T-helper 1 cell treated with Interleukin-12 subunit alpha and Interleukin-12 subunit beta and Interleukin-4 antibody, amounts not matched to agents 30 μg/mL and 1 μg/mL, for 36 hours (primary cell): ENCODE data around the gene XPA.
A peak's percentile ranks its signal among the peaks of the same experiment; 100 is the strongest.

Experiments
- H3K27ac Mint-ChIP-seq: one replicate; pipeline ENCODE4 v1.8.0; 2021; ENCODE audit warnings: mild to moderate bottlenecking, mixed read lengths
- H3K27me3 Mint-ChIP-seq: one replicate; pipeline ENCODE4 v1.8.0; 2021; ENCODE audit warnings: low read depth, mixed read lengths
- H3K36me3 Mint-ChIP-seq: one replicate; pipeline ENCODE4 v1.8.0; 2021; ENCODE audit warnings: low read depth, mixed read lengths
- H3K4me1 Mint-ChIP-seq: one replicate; pipeline ENCODE4 v1.8.0; 2021; ENCODE audit warnings: low read depth, mixed read lengths
- H3K4me3 Mint-ChIP-seq: one replicate; pipeline ENCODE4 v1.8.0; 2021; ENCODE audit warnings: mild to moderate bottlenecking, moderate library complexity, mixed read lengths
- H3K9me3 Mint-ChIP-seq: one replicate; pipeline ENCODE4 v1.8.0; 2021; ENCODE audit warnings: mixed read lengths

The XPA gene

GRCh38 chr9:97651646-97652045, 45.5 kb downstream of the XPA start:
- H3K36me3 Mint-ChIP-seq: peaks cover 50% of the 10 kb centered on the region
- no peaks in the 10 kb centered on the region for H3K27me3 Mint-ChIP-seq
- no peaks in the 10 kb centered on the region for H3K9me3 Mint-ChIP-seq
- no peak overlapping the region for H3K27ac Mint-ChIP-seq
- no peak overlapping the region for H3K4me3 Mint-ChIP-seq
- peaks cover 7% of the 10 kb centered on the region for H3K4me1 Mint-ChIP-seq

- Mint-ChIP-seq H3K27ac (no peak overlapping the region), H3K4me3 (no peak overlapping the region), H3K9me3 (no peaks in the 10 kb centered on the region), H3K27me3 (no peaks in the 10 kb centered on the region), H3K4me1 (peaks cover 10% of the 10 kb centered on the region), H3K36me3 (peaks cover 37% of the 10 kb centered on the region)
Measured at GRCh38 chr9:97647996-97648395, 49.1 kb downstream of the XPA start.

- no peak overlapping the region for H3K4me3 Mint-ChIP-seq
- no peaks in the 10 kb centered on the region for H3K27me3 Mint-ChIP-seq
- H3K36me3 Mint-ChIP-seq: peaks cover 31% of the 10 kb centered on the region
- no peaks in the 10 kb centered on the region for H3K9me3 Mint-ChIP-seq
- H3K27ac Mint-ChIP-seq: no peak overlapping the region
- peaks cover 8% of the 10 kb centered on the region for H3K4me1 Mint-ChIP-seq
Measured at GRCh38 chr9:97645720-97646119, 51.4 kb downstream of the XPA start.

GRCh38 chr9:97640325-97640724, 56.8 kb downstream of the XPA start:
- peaks cover 17% of the 10 kb centered on the region for H3K36me3 Mint-ChIP-seq
- no peaks in the 10 kb centered on the region for H3K9me3 Mint-ChIP-seq
- H3K4me1 Mint-ChIP-seq: peaks cover 30% of the 10 kb centered on the region
- no peak overlapping the region for H3K4me3 Mint-ChIP-seq
- H3K27ac Mint-ChIP-seq: no peak overlapping the region
- H3K27me3 Mint-ChIP-seq: no peaks in the 10 kb centered on the region

GRCh38 chr9:97638666-97639065, 58.5 kb downstream of the XPA start:
- Mint-ChIP-seq H3K9me3 (no peaks in the 10 kb centered on the region), H3K4me3 (no peak overlapping the region), H3K36me3 (peaks cover 21% of the 10 kb centered on the region), H3K4me1 (peaks cover 35% of the 10 kb centered on the region), H3K27me3 (no peaks in the 10 kb centered on the region), H3K27ac (no peak overlapping the region)

GRCh38 chr9:97636903-97637302, 60.2 kb downstream of the XPA start:
- no peak overlapping the region for H3K27ac Mint-ChIP-seq
- no peaks in the 10 kb centered on the region for H3K27me3 Mint-ChIP-seq
- peaks cover 16% of the 10 kb centered on the region for H3K36me3 Mint-ChIP-seq
- no peak overlapping the region for H3K4me3 Mint-ChIP-seq
- peaks cover 37% of the 10 kb centered on the region for H3K4me1 Mint-ChIP-seq
- H3K9me3 Mint-ChIP-seq: no peaks in the 10 kb centered on the region

GRCh38 chr9:97635026-97635425, 62.1 kb downstream of the XPA start:
- peak overlapping the region; percentile 95 for H3K4me3 Mint-ChIP-seq
- H3K36me3 Mint-ChIP-seq: peaks cover 10% of the 10 kb centered on the region
- peak overlapping the region; percentile 97 for H3K27ac Mint-ChIP-seq

GRCh38 chr9:97633859-97634490, 63.2 kb downstream of the XPA start:
- H3K9me3 Mint-ChIP-seq: no peaks in the 10 kb centered on the region
- H3K27me3 Mint-ChIP-seq: no peaks in the 10 kb centered on the region
- H3K4me3 Mint-ChIP-seq: peak overlapping the region; percentile 95
- peaks cover 34% of the 10 kb centered on the region for H3K4me1 Mint-ChIP-seq
- H3K27ac Mint-ChIP-seq: peak overlapping the region; percentile 97
- peaks cover 10% of the 10 kb centered on the region for H3K36me3 Mint-ChIP-seq

More at GRCh38 chr9:97635026-97635425, 62.1 kb downstream of the XPA start:
- Mint-ChIP-seq H3K27me3 (no peaks in the 10 kb centered on the region), H3K4me1 (peaks cover 35% of the 10 kb centered on the region), H3K9me3 (no peaks in the 10 kb centered on the region)

- H3K9me3 Mint-ChIP-seq: no peaks in the 10 kb centered on the region
- no peaks in the 10 kb centered on the region for H3K27me3 Mint-ChIP-seq
- H3K36me3 Mint-ChIP-seq: peaks cover 12% of the 10 kb centered on the region
- H3K4me1 Mint-ChIP-seq: peaks cover 33% of the 10 kb centered on the region
- peak within 1 kb of the TSS; percentile 97 for H3K27ac Mint-ChIP-seq
- peak within 1 kb of the TSS; percentile 95 for H3K4me3 Mint-ChIP-seq
Measured at GRCh38 chr9:97632985-97633858, 63.9 kb downstream of the XPA start, which contains the start of the genes NCBP1 and TSTD2. Gene NCBP1, plus strand, starts transcription at chr9:97633821. Its CDS starts 61 bp downstream, at chr9:97633882. Gene TSTD2, minus strand, starts transcription at chr9:97633368. Its CDS starts 5,806 bp downstream, at chr9:97627562.

GRCh38 chr9:97632248-97632984, 64.7 kb downstream of the XPA start:
- peaks cover 29% of the 10 kb centered on the region for H3K4me1 Mint-ChIP-seq
- no peaks in the 10 kb centered on the region for H3K9me3 Mint-ChIP-seq
- peak overlapping the region; percentile 97 for H3K27ac Mint-ChIP-seq
- peak overlapping the region; percentile 95 for H3K4me3 Mint-ChIP-seq
- H3K36me3 Mint-ChIP-seq: peaks cover 12% of the 10 kb centered on the region
- no peaks in the 10 kb centered on the region for H3K27me3 Mint-ChIP-seq

- no peak overlapping the region for H3K4me3 Mint-ChIP-seq
- peaks cover 21% of the 10 kb centered on the region for H3K4me1 Mint-ChIP-seq
- H3K27ac Mint-ChIP-seq: no peak overlapping the region
- peaks cover 13% of the 10 kb centered on the region for H3K36me3 Mint-ChIP-seq
- no peaks in the 10 kb centered on the region for H3K27me3 Mint-ChIP-seq
- H3K9me3 Mint-ChIP-seq: no peaks in the 10 kb centered on the region
Measured at GRCh38 chr9:97630591-97630990, 66.5 kb downstream of the XPA start.

- H3K4me3 Mint-ChIP-seq: no peak overlapping the region
- peaks cover 14% of the 10 kb centered on the region for H3K36me3 Mint-ChIP-seq
- peaks cover 11% of the 10 kb centered on the region for H3K4me1 Mint-ChIP-seq
- no peak overlapping the region for H3K27ac Mint-ChIP-seq
- no peaks in the 10 kb centered on the region for H3K27me3 Mint-ChIP-seq
- H3K9me3 Mint-ChIP-seq: no peaks in the 10 kb centered on the region
Measured at GRCh38 chr9:97629156-97629555, 68.0 kb downstream of the XPA start.

- Mint-ChIP-seq H3K27ac (no peak overlapping the region), H3K27me3 (no peaks in the 10 kb centered on the region), H3K36me3 (peaks cover 11% of the 10 kb centered on the region), H3K4me3 (no peak overlapping the region), H3K9me3 (no peaks in the 10 kb centered on the region), H3K4me1 (peaks cover 11% of the 10 kb centered on the region)
Measured at GRCh38 chr9:97628668-97629067, 68.5 kb downstream of the XPA start.

- H3K36me3 Mint-ChIP-seq: peaks cover 16% of the 10 kb centered on the region
- no peak overlapping the region for H3K4me3 Mint-ChIP-seq
- peaks cover 11% of the 10 kb centered on the region for H3K4me1 Mint-ChIP-seq
- H3K27ac Mint-ChIP-seq: no peak overlapping the region
- H3K27me3 Mint-ChIP-seq: no peaks in the 10 kb centered on the region
- H3K9me3 Mint-ChIP-seq: no peaks in the 10 kb centered on the region
Measured at GRCh38 chr9:97627624-97628023, 69.5 kb downstream of the XPA start.
